Natural killer cell (primary cell): ENCODE measurements around the gene WNT7A. TPM values are rescaled to one million over a fixed set of nuclear protein-coding genes. Genes with fewer than 3 reads are reported as not detected.

Experiments
- ATAC-seq, 3 donors: fragments of 150-1000 bp in 2 of 3; fragments of 200-7000 bp in 1 of 3; cut with Tn5 transposase; 1 replicate in 1 of 3; 2 replicates in 2 of 3; pipeline ENCODE4 v1.10.0; 2021; ENCODE audit warnings: mild to moderate bottlenecking in 2 of 3, moderate library complexity in 2 of 3
- DNase-seq, 2 donors: peaks; one replicate each; pipeline versions ENCODE4 v3.0.0 to v3.0.0-alpha.2; 2013 to 2021; ENCODE audit warnings: mixed read lengths in 1 of 2
- H3K27ac ChIP-seq: one replicate; pipeline ENCODE4 v1.5.1; 2013; ENCODE audit warnings: mild to moderate bottlenecking, low read length
- H3K27me3 ChIP-seq: one replicate; pipeline ENCODE4 v1.6.1; 2013; ENCODE audit warnings: low read length; ENCODE audit not compliant: control insufficient read depth, insufficient read depth
- H3K36me3 ChIP-seq: one replicate; pipeline ENCODE4 v1.6.1; 2013; ENCODE audit warnings: low read length; ENCODE audit not compliant: control insufficient read depth, insufficient read depth
- H3K4me1 ChIP-seq: one replicate; pipeline ENCODE4 v1.6.1; 2013; ENCODE audit warnings: low read length; ENCODE audit not compliant: control insufficient read depth, insufficient read depth
- H3K4me3 ChIP-seq: one replicate; pipeline ENCODE4 v1.5.1; 2013; ENCODE audit warnings: low read length
- H3K9me3 ChIP-seq: one replicate; pipeline ENCODE4 v1.6.1; 2013; ENCODE audit warnings: low read length; ENCODE audit not compliant: control insufficient read depth, insufficient read depth
- H3K27ac Mint-ChIP-seq, 2 donors: one replicate each; pipeline ENCODE4 v1.8.0; 2022; ENCODE audit warnings: mild to moderate bottlenecking in 2 of 2, mixed read lengths in 2 of 2, moderate library complexity in 1 of 2
- H3K27me3 Mint-ChIP-seq, 2 donors: one replicate each; pipeline ENCODE4 v1.8.0; 2022; ENCODE audit warnings: low read depth in 2 of 2, mixed read lengths in 2 of 2
- H3K36me3 Mint-ChIP-seq: one replicate; pipeline ENCODE4 v1.8.0; 2022; ENCODE audit warnings: mixed read lengths
- H3K4me1 Mint-ChIP-seq, 2 donors: one replicate each; pipeline ENCODE4 v1.8.0; 2022; ENCODE audit warnings: mixed read lengths in 2 of 2
- H3K4me3 Mint-ChIP-seq: one replicate; pipeline ENCODE4 v1.8.0; 2022; ENCODE audit warnings: mild to moderate bottlenecking, moderate library complexity, mixed read lengths
- H3K9me3 Mint-ChIP-seq, 2 donors: one replicate each; pipeline ENCODE4 v1.8.0; 2022; ENCODE audit warnings: mixed read lengths in 2 of 2
- CTCF ChIP-seq: fragments of 200-600 bp; IDR thresholded peaks from one replicate; pipeline ENCODE4 v1.8.0; 2022; ENCODE audit warnings: antibody characterized with exemption
- WGBS: methylation state at CpG from one replicate; pipeline ENCODE4 v1.1.7; 2013; ENCODE audit warnings: missing lambda C conversion rate; ENCODE audit not compliant: insufficient coverage; 5-methylcytosine and 5-hydroxymethylcytosine counted together
- intact Hi-C: fragments of 100-400 bp; cut with micrococcal nuclease; formaldehyde crosslinking; loops from one replicate; pipeline ENCODE4 v1.14.2; 2022
- total RNA-seq, 4 donors: library from RNA; stranded (reverse); fragments of 120-200 nt in 1 of 4; gene quantifications; one replicate each; pipeline versions ENCODE4 v1.2.3 to v1.2.4, GENCODE V29; 2013 to 2022

WNT7A gene
- total RNA-seq, 3 donors from 2014 or later (not counting 1 experiment from before 2014, with no cell fraction given), result 0.18 to 0.45 TPM; not detected in 1

GRCh38 chr3:13793451-13793850 is 86.4 kb downstream of the WNT7A start:
- no peaks in the 10 kb centered on the region for H3K9me3 Mint-ChIP-seq
- TF ChIP-seq CTCF, result no peak

DNA sequence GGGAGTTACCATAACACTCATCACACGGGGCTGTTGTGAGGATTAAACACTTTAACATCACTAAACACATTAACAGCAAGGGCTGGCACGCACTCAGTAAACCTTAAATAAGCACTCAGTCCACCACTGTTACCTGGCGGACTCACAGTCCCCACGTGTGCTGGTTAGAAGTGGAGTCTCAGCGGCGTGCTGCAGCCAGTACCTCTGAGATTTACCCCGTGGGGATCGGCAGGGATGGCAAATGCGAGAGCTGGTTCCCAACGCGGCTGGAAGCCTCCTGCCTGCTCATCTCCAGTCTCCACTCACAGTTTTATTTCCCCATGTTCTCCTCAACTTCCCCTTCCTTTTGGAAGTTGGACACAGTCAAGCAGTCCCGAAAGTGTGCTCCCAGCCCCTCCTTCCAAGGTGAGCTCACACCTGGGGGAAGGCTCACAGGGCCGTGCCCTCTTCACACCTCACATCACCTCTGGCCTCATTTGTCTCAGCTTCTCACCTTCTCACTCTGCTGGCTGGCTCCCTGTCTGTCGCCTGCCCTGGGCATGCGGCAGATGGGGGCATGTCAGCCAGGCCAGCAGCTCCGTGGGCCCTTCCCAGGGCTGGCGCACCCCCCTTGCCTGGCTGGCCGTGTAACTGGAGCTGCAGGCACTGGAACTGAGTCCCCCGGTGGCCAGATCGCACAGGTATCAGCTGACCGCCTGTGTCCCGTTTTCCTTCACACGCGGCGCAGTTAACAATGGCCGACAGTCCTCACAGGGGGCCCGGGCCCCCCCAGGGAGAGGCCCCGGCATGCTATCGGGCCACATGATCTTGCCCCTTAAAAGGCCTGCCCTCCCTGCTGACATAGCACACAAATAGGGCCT is 87.1 kb downstream of the WNT7A start:
- H3K27ac ChIP-seq, result no peak overlapping the region
- 86% methylated on average over 29 of the region's 29 CpGs for WGBS
- intact Hi-C loops, result no loop called here
- no peaks in the 10 kb centered on the region for H3K9me3 ChIP-seq
- Mint-ChIP-seq H3K36me3 (no peaks in the 10 kb centered on the region), H3K4me1 (peaks cover 0 to 8% of the 10 kb centered on the region in 2 donors), H3K27ac (no peak overlapping the region), H3K4me3 (no peak overlapping the region), H3K27me3 (peaks cover 0 to 10% of the 10 kb centered on the region in 2 donors), H3K9me3 (no peaks in the 10 kb centered on the region)
- no peaks in the 10 kb centered on the region for H3K4me1 ChIP-seq
- no peak for ATAC-seq
- no peak for DNase-seq
- H3K4me3 ChIP-seq, result no peak overlapping the region
- no peaks in the 10 kb centered on the region for H3K27me3 ChIP-seq
- H3K36me3 ChIP-seq, result no peaks in the 10 kb centered on the region
- TF ChIP-seq CTCF, result no peak

More at GRCh38 chr3:13793451-13793850, 86.4 kb downstream of the WNT7A start:
- no peak overlapping the region for H3K27ac Mint-ChIP-seq
- no peak overlapping the region for H3K4me3 Mint-ChIP-seq
- H3K4me1 ChIP-seq, result no peaks in the 10 kb centered on the region
- WGBS, result 86% methylated on average over 12 of the region's 12 CpGs
- H3K27me3 ChIP-seq, result no peaks in the 10 kb centered on the region
- peaks cover 0 to 8% of the 10 kb centered on the region in 2 donors for H3K4me1 Mint-ChIP-seq
- no peak for ATAC-seq
- H3K9me3 ChIP-seq, result no peaks in the 10 kb centered on the region
- H3K36me3 ChIP-seq, result no peaks in the 10 kb centered on the region
- no peak overlapping the region for H3K27ac ChIP-seq
- no peaks in the 10 kb centered on the region for H3K36me3 Mint-ChIP-seq
- no peak for DNase-seq
- no peak overlapping the region for H3K4me3 ChIP-seq
- H3K27me3 Mint-ChIP-seq, result peaks cover 0 to 10% of the 10 kb centered on the region in 2 donors
- intact Hi-C loops, result no loop called here

DNA sequence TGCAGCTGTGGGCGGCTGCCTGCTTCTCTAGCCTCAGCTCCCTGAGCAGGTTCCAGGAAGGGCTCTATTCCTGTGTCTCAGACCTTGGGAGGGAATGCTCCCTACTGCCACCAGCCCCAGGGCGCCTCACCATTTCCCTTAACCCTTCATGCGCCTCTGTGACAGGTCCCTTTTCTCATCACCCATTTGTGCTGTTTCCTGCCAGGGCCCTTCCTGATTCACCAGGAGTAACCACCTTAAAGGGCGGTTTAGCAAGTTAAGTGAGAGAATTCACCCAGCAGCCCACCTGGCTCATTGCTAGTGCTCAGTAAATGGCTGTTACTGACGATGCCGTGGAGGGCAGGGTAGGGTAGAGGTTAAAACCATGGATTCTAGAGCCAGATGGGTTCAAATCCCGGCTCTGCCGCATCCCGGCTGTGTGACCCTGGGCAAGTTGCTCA is 87.8 kb downstream of the WNT7A start:
- H3K4me1 Mint-ChIP-seq, result peaks cover 0 to 8% of the 10 kb centered on the region in 2 donors
- no peak for DNase-seq
- no peak overlapping the region for H3K4me3 Mint-ChIP-seq
- ATAC-seq, result no peak
- Histone ChIP-seq H3K27ac (no peak overlapping the region), H3K9me3 (no peaks in the 10 kb centered on the region), H3K36me3 (no peaks in the 10 kb centered on the region), H3K4me3 (no peak overlapping the region), H3K4me1 (no peaks in the 10 kb centered on the region), H3K27me3 (no peaks in the 10 kb centered on the region)
- no peak overlapping the region for H3K27ac Mint-ChIP-seq
- 77% methylated on average over 9 of the region's 9 CpGs for WGBS
- TF ChIP-seq CTCF, result no peak
- intact Hi-C loops, result no loop called here
- peaks cover 0 to 10% of the 10 kb centered on the region in 2 donors for H3K27me3 Mint-ChIP-seq
- H3K9me3 Mint-ChIP-seq, result no peaks in the 10 kb centered on the region
- H3K36me3 Mint-ChIP-seq, result no peaks in the 10 kb centered on the region
